HFFc6 (cell line): ENCODE results near the gene ADGRB2. TPM values are rescaled to one million over a fixed set of nuclear protein-coding genes. Genes with fewer than 3 reads are reported as not detected.

Source experiments
- DNase-seq: peaks from one replicate; pipeline ENCODE4 v3.0.0-alpha.2; 2018
- H3K27ac Mint-ChIP-seq: 2 replicates; pipeline ENCODE4 v1.8.0; 2020; ENCODE audit warnings: mild to moderate bottlenecking, mixed read lengths
- H3K27me3 Mint-ChIP-seq: 2 replicates; pipeline ENCODE4 v1.8.0; 2021; ENCODE audit warnings: mild to moderate bottlenecking, moderate library complexity, mixed read lengths; ENCODE audit not compliant: insufficient read depth
- H3K36me3 Mint-ChIP-seq: 2 replicates; pipeline ENCODE4 v1.8.0; 2021; ENCODE audit warnings: low read depth, mixed read lengths
- H3K4me1 Mint-ChIP-seq: 2 replicates; pipeline ENCODE4 v1.8.0; 2020; ENCODE audit warnings: low read depth, mixed read lengths
- H3K4me3 Mint-ChIP-seq: 2 replicates; pipeline ENCODE4 v1.8.0; 2020; ENCODE audit warnings: mild to moderate bottlenecking, moderate library complexity, mixed read lengths
- H3K9me3 Mint-ChIP-seq: 2 replicates; pipeline ENCODE4 v1.8.0; 2020; ENCODE audit warnings: mild to moderate bottlenecking, mixed read lengths
- CTCF ChIP-seq: fragments of 200-600 bp; sonication (generic); IDR thresholded peaks from 2 replicates; pipeline ENCODE4 v1.5.0; 2021; ENCODE audit warnings: antibody characterized with exemption, mild to moderate bottlenecking
- long read RNA-seq: library from polyadenylated mRNA; unstranded; transcript quantifications from one replicate; pipeline ENCODE4 v2.0.0, GENCODE V29; 2019
- total RNA-seq, 6 experiments: library from RNA; stranded (reverse); fragmentation: NEBNext Ultra II Directional; extraction: Animal tissue kit (Norgen Biotek cat#: 25700); gene quantifications; 2 replicates in 1 of 6; 3 replicates in 5 of 6; pipeline ENCODE4 v1.2.3, GENCODE V29; 2021

The ADGRB2 gene
- 1 to 10 TPM; 4.9 to 8.8 (median 6.4) TPM for total RNA-seq
- long read RNA-seq, partial matches to known transcripts = 3 of 3 reads
- long read RNA-seq, other reads (novel, unspliced or antisense) = 0 of 3 reads

GRCh38 chr1:31764312-31765040 is at the start of gene ADGRB2:
Gene ADGRB2, minus strand, starts transcription at chr1:31764340. Its CDS starts 7,119 bp downstream, at chr1:31757221.
- peak within 1 kb of the TSS; percentile 10; the same call in 1 of the 2 replicates for H3K27ac Mint-ChIP-seq
- peaks cover 13% of the 10 kb centered on the region for H3K27me3 Mint-ChIP-seq
- TF ChIP-seq CTCF = no peak
- no peaks in the 10 kb centered on the region for H3K9me3 Mint-ChIP-seq
- H3K4me3 Mint-ChIP-seq = peak within 1 kb of the TSS; percentile 89
- peaks cover 29% of the 10 kb centered on the region for H3K4me1 Mint-ChIP-seq
- H3K36me3 Mint-ChIP-seq = no peaks in the 10 kb centered on the region
- no peak for DNase-seq

GRCh38 chr1:31812158-31812829 is 48.2 kb upstream of the ADGRB2 start:
- no peaks in the 10 kb centered on the region for H3K36me3 Mint-ChIP-seq
- no peak for TF ChIP-seq CTCF
- peaks cover 5% of the 10 kb centered on the region; the same call in 1 of the 2 replicates for H3K4me1 Mint-ChIP-seq
- no peaks in the 10 kb centered on the region for H3K9me3 Mint-ChIP-seq
- no peak for DNase-seq
- H3K27me3 Mint-ChIP-seq = no peaks in the 10 kb centered on the region; the same call in 1 of the 2 replicates
- H3K4me3 Mint-ChIP-seq = no peak overlapping the region
- H3K27ac Mint-ChIP-seq = no peak overlapping the region

GRCh38 chr1:31811605-31812004 is 47.5 kb upstream of the ADGRB2 start:
- H3K27ac Mint-ChIP-seq = no peak overlapping the region
- H3K36me3 Mint-ChIP-seq = no peaks in the 10 kb centered on the region
- DNase-seq = peak; percentile 53
- peaks cover 5% of the 10 kb centered on the region; the same call in 1 of the 2 replicates for H3K4me1 Mint-ChIP-seq
- no peak for TF ChIP-seq CTCF
- H3K9me3 Mint-ChIP-seq = no peaks in the 10 kb centered on the region
- H3K27me3 Mint-ChIP-seq = no peaks in the 10 kb centered on the region; the same call in 1 of the 2 replicates
- no peak overlapping the region for H3K4me3 Mint-ChIP-seq

GRCh38 chr1:31809698-31810097 is 45.6 kb upstream of the ADGRB2 start:
- H3K27ac Mint-ChIP-seq = no peak overlapping the region
- H3K4me1 Mint-ChIP-seq = no peaks in the 10 kb centered on the region
- no peaks in the 10 kb centered on the region for H3K9me3 Mint-ChIP-seq
- H3K4me3 Mint-ChIP-seq = no peak overlapping the region
- DNase-seq = no peak
- TF ChIP-seq CTCF = no peak
- H3K27me3 Mint-ChIP-seq = no peaks in the 10 kb centered on the region; the same call in 1 of the 2 replicates
- no peaks in the 10 kb centered on the region for H3K36me3 Mint-ChIP-seq

- no peak overlapping the region for H3K4me3 Mint-ChIP-seq
- peaks cover 6% of the 10 kb centered on the region for H3K4me1 Mint-ChIP-seq
- no peaks in the 10 kb centered on the region for H3K36me3 Mint-ChIP-seq
- no peak for TF ChIP-seq CTCF
- no peak for DNase-seq
- H3K27ac Mint-ChIP-seq = no peak overlapping the region
- H3K27me3 Mint-ChIP-seq = no peaks in the 10 kb centered on the region; the same call in 1 of the 2 replicates
- H3K9me3 Mint-ChIP-seq = no peaks in the 10 kb centered on the region
Measured at GRCh38 chr1:31807273-31808048, 43.3 kb upstream of the ADGRB2 start.
